Endodermal cell (in vitro differentiated cells): Measurements from ENCODE around the gene CMIP. TPM values are rescaled to one million over a fixed set of nuclear protein-coding genes. Genes with fewer than 3 reads are reported as not detected.

Experiments used
- DNase-seq: peaks from one replicate; pipeline ENCODE4 v3.0.0-alpha.2; 2017
- H3K27ac ChIP-seq: 2 replicates; pipeline ENCODE4 v1.5.1; 2013; ENCODE audit warnings: mild to moderate bottlenecking, low read depth, low read length, moderate library complexity
- H3K27me3 ChIP-seq: 2 replicates; pipeline ENCODE4 v1.6.1; 2013; ENCODE audit warnings: mild to moderate bottlenecking, low read length, moderate library complexity; ENCODE audit not compliant: insufficient read depth, control insufficient read depth, poor library complexity, severe bottlenecking
- H3K36me3 ChIP-seq: 2 replicates; pipeline ENCODE4 v1.7.0; 2013; ENCODE audit warnings: mild to moderate bottlenecking, low read length, moderate library complexity; ENCODE audit not compliant: control insufficient read depth, insufficient read depth
- H3K4me1 ChIP-seq: one replicate; pipeline ENCODE4 v1.7.0; 2013; ENCODE audit warnings: low read length; ENCODE audit not compliant: control insufficient read depth, insufficient read depth
- H3K4me3 ChIP-seq: 2 replicates; pipeline ENCODE4 v1.5.1; 2013; ENCODE audit warnings: mild to moderate bottlenecking, low read length, moderate library complexity
- H3K9ac ChIP-seq: 2 replicates; pipeline ENCODE4 v1.6.1; 2013; ENCODE audit warnings: mild to moderate bottlenecking, low read length, moderate library complexity; ENCODE audit not compliant: poor library complexity, severe bottlenecking; ENCODE audit errors: extremely low read depth
- H3K9me3 ChIP-seq: 2 replicates; pipeline ENCODE4 v1.6.1; 2013; ENCODE audit warnings: mild to moderate bottlenecking, low read length, moderate library complexity; ENCODE audit not compliant: control insufficient read depth
- H3K27ac Mint-ChIP-seq: 2 replicates; pipeline ENCODE4 v1.8.0; 2020; ENCODE audit warnings: mixed read lengths
- H3K27me3 Mint-ChIP-seq: 2 replicates; pipeline ENCODE4 v1.8.0; 2021; ENCODE audit warnings: mild to moderate bottlenecking, mixed read lengths; ENCODE audit not compliant: insufficient read depth
- H3K36me3 Mint-ChIP-seq: 2 replicates; pipeline ENCODE4 v1.8.0; 2020; ENCODE audit warnings: low read depth, mixed read lengths
- H3K4me1 Mint-ChIP-seq: 2 replicates; pipeline ENCODE4 v1.8.0; 2020; ENCODE audit warnings: mixed read lengths
- H3K4me3 Mint-ChIP-seq: 2 replicates; pipeline ENCODE4 v1.8.0; 2020; ENCODE audit warnings: mild to moderate bottlenecking, moderate library complexity, mixed read lengths
- H3K9me3 Mint-ChIP-seq: 2 replicates; pipeline ENCODE4 v1.8.0; 2020; ENCODE audit warnings: mild to moderate bottlenecking, mixed read lengths
- WGBS, 2 experiments: methylation state at CpG; one replicate each; pipeline versions ENCODE4 v1.1.5 to v1.1.7; 2013; ENCODE audit warnings: missing lambda C conversion rate in 2 of 2, mixed read lengths in 1 of 2; ENCODE audit not compliant: insufficient coverage in 1 of 2, insufficient read length in 1 of 2; 5-methylcytosine and 5-hydroxymethylcytosine counted together
- total RNA-seq, 2 donors: library from RNA; stranded (reverse); fragmentation: NEBNext Ultra II Directional in 1 of 2; extraction: Animal tissue kit (Norgen Biotek cat#: 25700) in 1 of 2; gene quantifications; 2 replicates in 1 of 2; 3 replicates in 1 of 2; pipeline ENCODE4 v1.2.1, GENCODE V29; 2021
- TF ChIP-seq, protein P1 (sequence below): fragments of 200-600 bp; sonication (generic); conservative IDR thresholded peaks from 2 replicates; pipeline ENCODE4 v1.5.0; 2021; ENCODE audit warnings: antibody characterized with exemption, mild to moderate bottlenecking

CMIP gene
- total RNA-seq, 2 donors from 2014 or later = 64.0 to 64.7 TPM

DNA sequence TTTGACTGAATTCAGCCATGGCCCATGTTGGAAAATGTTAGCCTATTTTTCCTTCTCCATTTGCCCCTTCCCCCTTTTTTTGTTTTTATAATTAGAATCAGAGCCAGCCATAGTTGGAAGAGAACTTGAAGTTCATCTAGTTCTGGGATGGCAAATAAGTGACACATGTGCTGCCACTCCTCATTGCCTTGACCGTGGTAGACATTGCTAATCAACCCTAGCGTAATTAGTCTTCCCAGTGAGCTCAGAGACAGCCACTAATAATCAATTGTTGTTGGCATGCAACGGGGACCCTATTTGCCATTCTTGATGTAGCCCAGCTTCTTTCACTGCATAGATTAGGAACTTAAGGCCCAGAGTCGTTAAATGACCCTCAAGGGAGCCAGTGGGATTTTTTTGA, 16.6 kb downstream of the CMIP start:
- H3K27ac ChIP-seq = no peak overlapping the region
- H3K9ac ChIP-seq = no peak overlapping the region
- Mint-ChIP-seq H3K4me1 (peaks cover 27% of the 10 kb centered on the region), H3K36me3 (peaks cover 35% of the 10 kb centered on the region), H3K27ac (peak overlapping the region; percentile 54), H3K9me3 (no peaks in the 10 kb centered on the region), H3K4me3 (no peak overlapping the region), H3K27me3 (no peaks in the 10 kb centered on the region)
- H3K27me3 ChIP-seq = no peaks in the 10 kb centered on the region
- H3K4me1 ChIP-seq = no peaks in the 10 kb centered on the region
- H3K4me3 ChIP-seq = no peak overlapping the region
- TF ChIP-seq, protein P1, sequence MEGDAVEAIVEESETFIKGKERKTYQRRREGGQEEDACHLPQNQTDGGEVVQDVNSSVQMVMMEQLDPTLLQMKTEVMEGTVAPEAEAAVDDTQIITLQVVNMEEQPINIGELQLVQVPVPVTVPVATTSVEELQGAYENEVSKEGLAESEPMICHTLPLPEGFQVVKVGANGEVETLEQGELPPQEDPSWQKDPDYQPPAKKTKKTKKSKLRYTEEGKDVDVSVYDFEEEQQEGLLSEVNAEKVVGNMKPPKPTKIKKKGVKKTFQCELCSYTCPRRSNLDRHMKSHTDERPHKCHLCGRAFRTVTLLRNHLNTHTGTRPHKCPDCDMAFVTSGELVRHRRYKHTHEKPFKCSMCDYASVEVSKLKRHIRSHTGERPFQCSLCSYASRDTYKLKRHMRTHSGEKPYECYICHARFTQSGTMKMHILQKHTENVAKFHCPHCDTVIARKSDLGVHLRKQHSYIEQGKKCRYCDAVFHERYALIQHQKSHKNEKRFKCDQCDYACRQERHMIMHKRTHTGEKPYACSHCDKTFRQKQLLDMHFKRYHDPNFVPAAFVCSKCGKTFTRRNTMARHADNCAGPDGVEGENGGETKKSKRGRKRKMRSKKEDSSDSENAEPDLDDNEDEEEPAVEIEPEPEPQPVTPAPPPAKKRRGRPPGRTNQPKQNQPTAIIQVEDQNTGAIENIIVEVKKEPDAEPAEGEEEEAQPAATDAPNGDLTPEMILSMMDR = no peak
- DNase-seq = no peak
- H3K36me3 ChIP-seq = peaks cover 38% of the 10 kb centered on the region
- no peaks in the 10 kb centered on the region for H3K9me3 ChIP-seq
- WGBS, 2 experiments = 91 to 95% methylated on average over 4 of the region's 4 CpGs

DNA sequence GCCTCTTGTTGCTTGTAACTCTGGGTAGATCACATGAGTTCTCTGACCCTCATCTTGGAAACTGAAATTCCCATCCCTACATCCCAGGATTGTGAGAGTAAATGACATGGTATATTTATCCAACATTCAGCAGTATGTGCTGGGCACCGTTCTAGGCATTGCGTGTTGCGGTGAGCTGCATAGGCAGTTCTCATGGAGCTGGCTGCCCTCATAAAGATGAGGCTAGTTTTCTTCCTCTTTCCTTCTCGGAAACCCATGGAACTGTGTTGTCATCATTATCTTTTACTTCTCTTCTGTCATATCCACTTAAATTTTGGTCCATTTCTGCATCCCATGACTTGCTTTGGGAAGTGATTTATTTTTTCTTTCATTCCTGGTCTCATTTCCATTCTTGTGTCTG, 17.2 kb downstream of the CMIP start:
- no peaks in the 10 kb centered on the region for H3K27me3 Mint-ChIP-seq
- 96 to 97% methylated on average over 4 of the region's 4 CpGs for WGBS, 2 experiments
- Histone ChIP-seq H3K4me1 (no peaks in the 10 kb centered on the region), H3K36me3 (peaks cover 32% of the 10 kb centered on the region), H3K4me3 (no peak overlapping the region), H3K9me3 (no peaks in the 10 kb centered on the region), H3K27me3 (no peaks in the 10 kb centered on the region), H3K27ac (no peak overlapping the region), H3K9ac (no peak overlapping the region)
- peaks cover 30% of the 10 kb centered on the region for H3K36me3 Mint-ChIP-seq
- H3K4me3 Mint-ChIP-seq = no peak overlapping the region
- DNase-seq = no peak
- TF ChIP-seq, protein P1 = no peak
- no peaks in the 10 kb centered on the region for H3K9me3 Mint-ChIP-seq
- H3K27ac Mint-ChIP-seq = no peak overlapping the region
- H3K4me1 Mint-ChIP-seq = peaks cover 25% of the 10 kb centered on the region

DNA sequence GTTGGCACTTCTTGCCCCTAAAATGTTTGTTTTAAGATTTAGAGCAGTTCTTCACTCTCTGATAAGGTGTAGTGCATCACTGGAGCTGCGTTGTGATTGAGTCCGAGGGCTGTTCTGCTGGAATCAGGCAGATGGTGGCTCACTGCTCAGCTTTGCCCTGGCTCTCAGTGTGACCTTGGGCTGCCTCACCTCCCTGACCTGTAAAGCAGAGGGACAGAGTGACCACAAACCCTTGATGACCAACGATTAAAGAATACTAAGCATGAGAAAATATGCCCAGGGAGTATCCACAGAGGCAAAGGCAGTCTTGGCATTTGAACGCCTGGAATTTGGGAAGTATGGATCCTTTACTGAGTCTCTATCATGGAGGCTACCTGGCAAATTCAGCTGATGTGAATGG, 18.1 kb downstream of the CMIP start:
- no peak overlapping the region for H3K27ac Mint-ChIP-seq

More for the DNA sequence above, 18.1 kb downstream of the CMIP start:
- no peak overlapping the region for H3K9ac ChIP-seq
- 90 to 100% methylated on average over 4 of the region's 4 CpGs for WGBS, 2 experiments
- peak overlapping the region; percentile 24 for H3K27ac ChIP-seq
- TF ChIP-seq, protein P1 = no peak
- H3K27me3 Mint-ChIP-seq = no peaks in the 10 kb centered on the region
- DNase-seq = no peak
- H3K4me1 ChIP-seq = no peaks in the 10 kb centered on the region
- H3K9me3 ChIP-seq = no peaks in the 10 kb centered on the region
- peaks cover 30% of the 10 kb centered on the region for H3K36me3 ChIP-seq
- no peaks in the 10 kb centered on the region for H3K9me3 Mint-ChIP-seq
- H3K4me3 ChIP-seq = no peak overlapping the region
- H3K36me3 Mint-ChIP-seq = peaks cover 22% of the 10 kb centered on the region
- H3K4me1 Mint-ChIP-seq = peaks cover 19% of the 10 kb centered on the region
- no peaks in the 10 kb centered on the region for H3K27me3 ChIP-seq
- no peak overlapping the region for H3K4me3 Mint-ChIP-seq
